T-helper 1 cell treated with Interleukin-12 subunit alpha and Interleukin-12 subunit beta and Interleukin-4 antibody, amounts not matched to agents 30 μg/mL and 1 μg/mL, for 36 hours (primary cell): ENCODE measurements around the gene APOM.
A peak's percentile ranks its signal among the peaks of the same experiment; 100 is the strongest.

ENCODE experiments used
- H3K27ac Mint-ChIP-seq: one replicate; pipeline ENCODE4 v1.8.0; 2021; ENCODE audit warnings: mild to moderate bottlenecking, mixed read lengths
- H3K27me3 Mint-ChIP-seq: one replicate; pipeline ENCODE4 v1.8.0; 2021; ENCODE audit warnings: low read depth, mixed read lengths
- H3K36me3 Mint-ChIP-seq: one replicate; pipeline ENCODE4 v1.8.0; 2021; ENCODE audit warnings: low read depth, mixed read lengths
- H3K4me1 Mint-ChIP-seq: one replicate; pipeline ENCODE4 v1.8.0; 2021; ENCODE audit warnings: low read depth, mixed read lengths
- H3K4me3 Mint-ChIP-seq: one replicate; pipeline ENCODE4 v1.8.0; 2021; ENCODE audit warnings: mild to moderate bottlenecking, moderate library complexity, mixed read lengths
- H3K9me3 Mint-ChIP-seq: one replicate; pipeline ENCODE4 v1.8.0; 2021; ENCODE audit warnings: mixed read lengths

APOM gene

GRCh38 chr6:31622684-31623091 is 33.0 kb upstream of the APOM start:
- H3K4me1 Mint-ChIP-seq = peaks cover 26% of the 10 kb centered on the region
- peak overlapping the region; percentile 96 for H3K4me3 Mint-ChIP-seq
- no peak overlapping the region for H3K27ac Mint-ChIP-seq
- H3K27me3 Mint-ChIP-seq = no peaks in the 10 kb centered on the region
- H3K36me3 Mint-ChIP-seq = peaks cover 46% of the 10 kb centered on the region
- no peaks in the 10 kb centered on the region for H3K9me3 Mint-ChIP-seq

- Mint-ChIP-seq H3K27me3 (no peaks in the 10 kb centered on the region), H3K4me3 (no peak overlapping the region), H3K9me3 (no peaks in the 10 kb centered on the region), H3K4me1 (peaks cover 25% of the 10 kb centered on the region), H3K36me3 (peaks cover 54% of the 10 kb centered on the region), H3K27ac (no peak overlapping the region)
Measured at GRCh38 chr6:31624070-31624469, 31.6 kb upstream of the APOM start.

- Mint-ChIP-seq H3K36me3 (peaks cover 68% of the 10 kb centered on the region), H3K4me1 (peaks cover 18% of the 10 kb centered on the region), H3K27ac (no peak overlapping the region), H3K4me3 (no peak overlapping the region), H3K27me3 (no peaks in the 10 kb centered on the region), H3K9me3 (no peaks in the 10 kb centered on the region)
Measured at GRCh38 chr6:31626952-31627351, 28.7 kb upstream of the APOM start.

- H3K27me3 Mint-ChIP-seq = no peaks in the 10 kb centered on the region
- H3K36me3 Mint-ChIP-seq = peaks cover 62% of the 10 kb centered on the region
- no peak overlapping the region for H3K4me3 Mint-ChIP-seq
- no peak overlapping the region for H3K27ac Mint-ChIP-seq
- H3K4me1 Mint-ChIP-seq = peaks cover 9% of the 10 kb centered on the region
- no peaks in the 10 kb centered on the region for H3K9me3 Mint-ChIP-seq
Measured at GRCh38 chr6:31627690-31628287, 27.9 kb upstream of the APOM start.

GRCh38 chr6:31629014-31629413 is 26.7 kb upstream of the APOM start:
- Mint-ChIP-seq H3K9me3 (no peaks in the 10 kb centered on the region), H3K27me3 (no peaks in the 10 kb centered on the region), H3K27ac (no peak overlapping the region), H3K36me3 (peaks cover 60% of the 10 kb centered on the region), H3K4me1 (peaks cover 6% of the 10 kb centered on the region), H3K4me3 (no peak overlapping the region)

- H3K4me3 Mint-ChIP-seq = no peak overlapping the region
- no peaks in the 10 kb centered on the region for H3K27me3 Mint-ChIP-seq
- peaks cover 7% of the 10 kb centered on the region for H3K4me1 Mint-ChIP-seq
- no peak overlapping the region for H3K27ac Mint-ChIP-seq
- peaks cover 63% of the 10 kb centered on the region for H3K36me3 Mint-ChIP-seq
- no peaks in the 10 kb centered on the region for H3K9me3 Mint-ChIP-seq
Measured at GRCh38 chr6:31630177-31630934, 25.3 kb upstream of the APOM start.

- H3K36me3 Mint-ChIP-seq = peaks cover 59% of the 10 kb centered on the region
- peaks cover 7% of the 10 kb centered on the region for H3K4me1 Mint-ChIP-seq
- no peaks in the 10 kb centered on the region for H3K27me3 Mint-ChIP-seq
- no peak overlapping the region for H3K4me3 Mint-ChIP-seq
- no peak overlapping the region for H3K27ac Mint-ChIP-seq
- no peaks in the 10 kb centered on the region for H3K9me3 Mint-ChIP-seq
Measured at GRCh38 chr6:31631209-31631608, 24.5 kb upstream of the APOM start.

- peaks cover 59% of the 10 kb centered on the region for H3K36me3 Mint-ChIP-seq
- no peaks in the 10 kb centered on the region for H3K9me3 Mint-ChIP-seq
- H3K27me3 Mint-ChIP-seq = no peaks in the 10 kb centered on the region
- H3K27ac Mint-ChIP-seq = no peak overlapping the region
- H3K4me1 Mint-ChIP-seq = peaks cover 7% of the 10 kb centered on the region
- H3K4me3 Mint-ChIP-seq = no peak overlapping the region
Measured at GRCh38 chr6:31631681-31632278, 23.9 kb upstream of the APOM start.

GRCh38 chr6:31632279-31632946 is 23.3 kb upstream of the APOM start:
- Mint-ChIP-seq H3K4me1 (peaks cover 4% of the 10 kb centered on the region), H3K4me3 (no peak overlapping the region), H3K27ac (no peak overlapping the region), H3K36me3 (peaks cover 58% of the 10 kb centered on the region), H3K9me3 (no peaks in the 10 kb centered on the region), H3K27me3 (no peaks in the 10 kb centered on the region)

- Mint-ChIP-seq H3K4me1 (peaks cover 2% of the 10 kb centered on the region), H3K4me3 (no peak overlapping the region), H3K9me3 (no peaks in the 10 kb centered on the region), H3K36me3 (peaks cover 52% of the 10 kb centered on the region), H3K27ac (no peak overlapping the region), H3K27me3 (no peaks in the 10 kb centered on the region)
Measured at GRCh38 chr6:31633447-31633846, 22.2 kb upstream of the APOM start.

GRCh38 chr6:31634131-31634530 is 21.6 kb upstream of the APOM start:
- no peak overlapping the region for H3K4me3 Mint-ChIP-seq
- H3K9me3 Mint-ChIP-seq = no peaks in the 10 kb centered on the region
- H3K36me3 Mint-ChIP-seq = peaks cover 53% of the 10 kb centered on the region
- H3K27ac Mint-ChIP-seq = peak overlapping the region; percentile 50
- H3K4me1 Mint-ChIP-seq = peaks cover 2% of the 10 kb centered on the region
- no peaks in the 10 kb centered on the region for H3K27me3 Mint-ChIP-seq

- Mint-ChIP-seq H3K27ac (no peak overlapping the region), H3K4me3 (no peak overlapping the region)
Measured at GRCh38 chr6:31634969-31635575, 20.6 kb upstream of the APOM start.

GRCh38 chr6:31636698-31637596 is 18.7 kb upstream of the APOM start:
- no peaks in the 10 kb centered on the region for H3K9me3 Mint-ChIP-seq
- H3K36me3 Mint-ChIP-seq = peaks cover 49% of the 10 kb centered on the region
- peaks cover 2% of the 10 kb centered on the region for H3K4me1 Mint-ChIP-seq
- H3K4me3 Mint-ChIP-seq = no peak overlapping the region
- H3K27me3 Mint-ChIP-seq = no peaks in the 10 kb centered on the region
- no peak overlapping the region for H3K27ac Mint-ChIP-seq

More at GRCh38 chr6:31634969-31635575, 20.6 kb upstream of the APOM start:
- H3K36me3 Mint-ChIP-seq = peaks cover 49% of the 10 kb centered on the region
- H3K4me1 Mint-ChIP-seq = peaks cover 2% of the 10 kb centered on the region
- H3K27me3 Mint-ChIP-seq = no peaks in the 10 kb centered on the region
- no peaks in the 10 kb centered on the region for H3K9me3 Mint-ChIP-seq
